ENCODE results near the gene PSMD1. TPM values are rescaled to one million over a fixed set of nuclear protein-coding genes. Genes with fewer than 3 reads are reported as not detected.

Gene PSMD1
- total and polyA plus RNA-seq, 8 donors, result 13.4 to 35.6 (median 25.1) TPM

GRCh38 chr2:231010201-231010730 lies 46.4 kb upstream of the PSMD1 start:
- Histone ChIP-seq H3K4me3 (no peak overlapping the region), H3K9me3 (no peaks in the 10 kb centered on the region), H3K27me3 (no peaks in the 10 kb centered on the region), H3K27ac (no peak overlapping the region), H3K36me3 (no peaks in the 10 kb centered on the region), H3K4me1 (no peaks in the 10 kb centered on the region)
- 45 to 84% methylated on average over 2 of the region's 2 CpGs for WGBS, 2 donors
- no peak for FAIRE-seq
- DNase-seq, result no peak
- intact Hi-C loops (cut with DNase I), result no loop called here
- ATAC-seq, result no peak
- TF ChIP-seq CTCF (IDR thresholded peaks at IDR 0.05), result no peak

GRCh38 chr2:231011526-231011925 lies 45.1 kb upstream of the PSMD1 start:
- peak in 1 of 6 donors; percentile 70 for DNase-seq
- H3K4me1 ChIP-seq, result no peaks in the 10 kb centered on the region
- H3K4me3 ChIP-seq, result no peak overlapping the region
- TF ChIP-seq CTCF (IDR thresholded peaks at IDR 0.05), result no peak
- H3K36me3 ChIP-seq, result no peaks in the 10 kb centered on the region
- ATAC-seq, result no peak
- no peak for FAIRE-seq
- no peaks in the 10 kb centered on the region for H3K9me3 ChIP-seq
- intact Hi-C loops (cut with DNase I), result no loop called here
- WGBS, 2 donors, result 21 to 42% methylated on average over 2 of the region's 2 CpGs
- no peak overlapping the region for H3K27ac ChIP-seq
- H3K27me3 ChIP-seq, result no peaks in the 10 kb centered on the region

DNA sequence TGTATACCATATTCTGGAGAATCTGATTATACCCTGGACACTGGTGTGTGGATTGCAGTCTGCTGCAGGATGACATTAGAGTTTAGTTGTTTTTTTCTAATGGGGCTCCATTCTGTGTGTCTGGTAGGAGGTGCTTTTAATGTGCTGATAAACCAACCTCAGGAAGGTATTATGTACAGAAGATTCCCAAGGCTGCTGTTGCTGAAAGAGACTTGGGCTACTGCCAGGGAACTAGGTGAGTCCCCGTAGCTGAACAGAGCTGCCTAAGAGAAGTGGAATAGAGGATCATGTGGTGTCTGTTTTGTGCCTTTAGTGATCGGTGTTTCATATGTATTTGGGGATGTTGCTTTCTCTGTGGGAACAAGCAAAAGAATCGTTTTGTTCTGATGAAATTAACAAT lies 44.2 kb upstream of the PSMD1 start:
- Histone ChIP-seq H3K36me3 (no peaks in the 10 kb centered on the region), H3K9me3 (no peaks in the 10 kb centered on the region), H3K4me1 (no peaks in the 10 kb centered on the region), H3K4me3 (no peak overlapping the region), H3K27ac (no peak overlapping the region), H3K27me3 (no peaks in the 10 kb centered on the region)
- no peak for FAIRE-seq
- no peak for DNase-seq
- peak in 3 of 4 donors; percentile 54 to 59 (median 56) for ATAC-seq
- intact Hi-C loops (cut with DNase I), result no loop called here
- 32 to 68% methylated on average over 3 of the region's 3 CpGs for WGBS, 2 donors
- no peak for TF ChIP-seq CTCF (IDR thresholded peaks at IDR 0.05)

GRCh38 chr2:231013820-231014219 lies 42.8 kb upstream of the PSMD1 start:
- no peak for TF ChIP-seq CTCF (IDR thresholded peaks at IDR 0.05)
- DNase-seq (no peak), ATAC-seq (no peak), FAIRE-seq (no peak)
- 7 to 8% methylated on average over 3 of the region's 3 CpGs for whole genome bisulfite sequencing, 2 donors
- intact Hi-C loops (cut with DNase I), result no loop called here
- Histone ChIP-seq H3K4me3 (no peak overlapping the region), H3K4me1 (no peaks in the 10 kb centered on the region), H3K27ac (no peak overlapping the region), H3K9me3 (no peaks in the 10 kb centered on the region), H3K36me3 (no peaks in the 10 kb centered on the region), H3K27me3 (no peaks in the 10 kb centered on the region)

- DNase-seq, result no peak
- no peak overlapping the region for H3K27ac ChIP-seq
- intact Hi-C loops (cut with DNase I), result no loop called here
- no peak overlapping the region for H3K4me3 ChIP-seq
- ATAC-seq, result no peak
- H3K4me1 ChIP-seq, result no peaks in the 10 kb centered on the region
- TF ChIP-seq CTCF (IDR thresholded peaks at IDR 0.05), result no peak
- no peak for FAIRE-seq
- no peaks in the 10 kb centered on the region for H3K36me3 ChIP-seq
- no peaks in the 10 kb centered on the region for H3K27me3 ChIP-seq
- no peaks in the 10 kb centered on the region for H3K9me3 ChIP-seq
- WGBS, 2 donors, result 71 to 76% methylated on average over 7 of the region's 7 CpGs
These were observed 41.2 kb upstream of the PSMD1 start for GRCh38 chr2:231015478-231015877.

All from pancreas (tissue), 10 donors.